Middle frontal gyrus (tissue), 1 donor: ENCODE results near the gene BPIFB3.

Source experiments
- DNase-seq: peaks from one replicate; pipeline ENCODE4 v3.0.0-alpha.2; 2015; ENCODE audit warnings: low spot score; ENCODE audit errors: extremely low spot score

The BPIFB3 gene

GRCh38 chr20:33061658-33062028 is 7.9 kb downstream of the BPIFB3 start:
- DNase-seq = no peak

DNA sequence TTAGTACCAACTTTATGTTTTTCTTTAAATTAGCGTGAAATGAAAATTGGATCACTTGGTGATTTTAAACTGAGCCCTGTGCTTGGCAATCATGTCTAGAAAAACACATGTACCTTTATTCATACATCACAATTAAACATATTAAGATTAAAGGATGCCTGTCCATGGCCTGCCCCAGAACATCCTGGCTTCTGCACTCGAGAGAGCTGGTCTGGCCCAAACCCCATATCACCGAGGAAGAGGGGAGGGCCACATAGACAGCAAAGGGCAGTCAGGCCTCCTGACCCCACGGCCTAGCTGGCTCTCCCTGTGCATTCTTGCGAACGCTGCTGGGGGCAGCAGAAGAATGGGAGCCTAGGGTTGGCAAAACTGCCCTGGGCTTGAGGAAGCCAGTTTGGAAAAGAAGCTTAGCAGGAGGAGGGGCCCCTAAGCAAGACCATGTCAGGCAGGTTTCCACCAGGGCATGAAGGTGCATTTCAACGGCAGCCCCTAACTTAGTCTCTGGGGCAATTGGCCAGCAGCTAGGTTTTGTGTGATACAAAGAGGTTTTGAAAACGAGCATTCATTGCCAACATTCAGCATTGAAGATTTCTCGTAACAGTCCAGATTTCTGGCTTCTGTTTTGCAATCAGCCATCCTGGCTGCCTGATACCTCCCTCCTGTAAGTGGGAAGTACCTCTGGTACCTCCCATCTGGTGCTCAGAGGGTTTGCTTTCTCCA is 8.6 kb downstream of the BPIFB3 start:
- no peak for DNase-seq

GRCh38 chr20:33062825-33063149 is 9.1 kb downstream of the BPIFB3 start:
- no peak for DNase-seq

- DNase-seq = no peak
Observed at GRCh38 chr20:33063271-33063670, 9.6 kb downstream of the BPIFB3 start.

DNA sequence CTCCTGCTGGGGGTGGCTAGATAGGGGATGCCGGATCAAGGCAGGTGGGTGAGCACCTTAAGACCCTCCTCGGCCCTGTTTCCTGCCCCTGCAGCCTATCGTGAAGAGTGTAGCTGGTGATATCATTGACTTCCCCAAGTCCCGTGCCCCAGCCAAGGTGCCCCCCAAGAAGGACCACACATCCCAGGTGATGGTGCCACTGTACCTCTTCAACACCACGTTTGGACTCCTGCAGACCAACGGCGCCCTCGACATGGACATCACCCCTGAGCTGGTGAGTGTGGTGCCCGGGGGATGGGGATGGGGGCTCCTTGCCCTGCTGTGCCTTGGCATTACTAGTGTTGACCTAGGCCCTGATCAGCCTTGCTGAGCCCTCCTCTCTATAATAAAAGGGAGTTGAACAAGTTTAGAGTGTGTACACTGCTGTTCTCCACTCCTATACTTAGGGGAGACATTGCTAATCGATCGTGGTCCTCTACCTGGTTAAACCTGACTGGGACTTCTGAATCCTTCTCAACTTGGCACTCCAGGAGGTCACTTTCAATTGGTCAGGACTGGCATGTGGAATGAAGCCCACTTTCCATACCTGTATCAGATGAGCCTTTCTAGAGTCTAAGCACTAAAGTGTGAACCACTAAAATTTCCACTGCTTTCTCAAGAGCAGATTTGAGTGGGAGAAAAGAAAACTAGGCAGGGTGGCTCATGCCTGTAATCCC is 11.0 kb downstream of the BPIFB3 start:
- DNase-seq = no peak

GRCh38 chr20:33065785-33066184 is 12.1 kb downstream of the BPIFB3 start:
- no peak for DNase-seq

DNA sequence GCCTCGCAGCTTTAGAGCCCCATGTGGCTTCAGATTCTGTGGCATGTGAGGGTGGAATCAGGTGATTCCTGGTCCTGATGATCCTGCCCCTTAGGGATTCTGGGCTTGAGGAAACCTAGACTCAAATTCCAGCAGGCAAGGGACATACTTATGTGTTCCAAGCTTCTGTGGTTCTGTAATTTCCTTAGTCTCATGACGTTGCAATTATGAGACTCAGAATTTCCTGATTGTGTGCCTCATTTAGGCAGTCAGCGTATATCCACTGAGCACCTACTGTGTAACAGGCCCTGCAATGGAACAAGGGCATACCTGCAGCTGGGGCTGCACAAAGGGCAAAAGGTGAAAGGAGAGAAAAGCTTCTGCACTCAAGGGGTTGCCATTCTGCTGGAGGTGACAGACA is 14.1 kb downstream of the BPIFB3 start:
- DNase-seq = no peak

DNA sequence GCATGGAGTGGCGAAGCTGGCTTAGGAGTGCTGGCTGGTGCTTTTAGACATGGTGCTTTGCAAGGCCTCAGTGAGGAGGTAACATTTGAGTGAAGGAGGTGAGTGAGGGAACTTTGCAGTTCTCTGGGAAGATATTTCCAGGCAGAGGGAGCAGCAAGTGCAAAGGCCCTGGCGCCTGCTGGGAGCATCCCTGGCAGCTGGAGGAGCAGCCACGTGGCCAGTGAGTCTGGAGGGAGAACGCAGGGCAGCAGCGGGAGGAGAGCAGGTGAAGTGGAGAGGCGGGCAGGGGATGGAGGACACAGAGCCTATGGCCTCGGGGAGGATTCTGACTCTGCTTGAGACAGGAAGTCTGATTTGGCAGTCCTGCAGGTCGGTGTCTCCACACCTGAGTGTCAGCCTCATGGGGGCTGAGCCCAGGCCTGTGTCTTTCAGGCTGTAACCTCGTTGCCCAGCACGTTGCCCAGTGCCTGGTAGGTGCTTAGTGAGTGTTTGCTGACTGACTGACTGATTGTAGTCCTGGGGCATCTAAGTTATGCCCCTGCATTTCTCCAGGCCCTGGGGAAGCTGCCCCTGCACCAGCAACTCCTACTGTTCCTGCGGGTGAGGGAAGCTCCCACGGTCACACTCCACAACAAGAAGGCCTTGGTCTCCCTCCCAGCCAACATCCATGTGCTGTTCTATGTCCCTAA is 14.7 kb downstream of the BPIFB3 start:
- no peak for DNase-seq

DNA sequence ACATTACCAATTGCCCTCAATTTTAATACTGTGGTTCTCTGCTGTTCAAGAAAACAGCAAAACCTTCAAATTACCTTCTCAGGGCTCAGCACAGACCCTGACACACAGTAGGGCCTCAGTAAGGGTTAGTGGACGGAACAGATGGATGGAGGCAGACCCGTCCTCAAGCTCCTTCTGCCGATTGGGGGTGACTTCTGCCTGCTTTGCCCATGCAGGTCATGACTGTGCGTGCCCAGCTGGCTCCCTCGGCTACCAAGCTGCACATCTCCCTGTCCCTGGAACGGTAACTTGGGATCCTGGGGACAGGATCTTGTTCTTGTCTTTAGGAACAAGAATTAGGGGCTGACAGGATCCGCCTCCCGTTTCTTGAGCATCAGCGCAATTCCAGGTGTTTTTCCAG is 16.0 kb downstream of the BPIFB3 start:
- no peak for DNase-seq

DNA sequence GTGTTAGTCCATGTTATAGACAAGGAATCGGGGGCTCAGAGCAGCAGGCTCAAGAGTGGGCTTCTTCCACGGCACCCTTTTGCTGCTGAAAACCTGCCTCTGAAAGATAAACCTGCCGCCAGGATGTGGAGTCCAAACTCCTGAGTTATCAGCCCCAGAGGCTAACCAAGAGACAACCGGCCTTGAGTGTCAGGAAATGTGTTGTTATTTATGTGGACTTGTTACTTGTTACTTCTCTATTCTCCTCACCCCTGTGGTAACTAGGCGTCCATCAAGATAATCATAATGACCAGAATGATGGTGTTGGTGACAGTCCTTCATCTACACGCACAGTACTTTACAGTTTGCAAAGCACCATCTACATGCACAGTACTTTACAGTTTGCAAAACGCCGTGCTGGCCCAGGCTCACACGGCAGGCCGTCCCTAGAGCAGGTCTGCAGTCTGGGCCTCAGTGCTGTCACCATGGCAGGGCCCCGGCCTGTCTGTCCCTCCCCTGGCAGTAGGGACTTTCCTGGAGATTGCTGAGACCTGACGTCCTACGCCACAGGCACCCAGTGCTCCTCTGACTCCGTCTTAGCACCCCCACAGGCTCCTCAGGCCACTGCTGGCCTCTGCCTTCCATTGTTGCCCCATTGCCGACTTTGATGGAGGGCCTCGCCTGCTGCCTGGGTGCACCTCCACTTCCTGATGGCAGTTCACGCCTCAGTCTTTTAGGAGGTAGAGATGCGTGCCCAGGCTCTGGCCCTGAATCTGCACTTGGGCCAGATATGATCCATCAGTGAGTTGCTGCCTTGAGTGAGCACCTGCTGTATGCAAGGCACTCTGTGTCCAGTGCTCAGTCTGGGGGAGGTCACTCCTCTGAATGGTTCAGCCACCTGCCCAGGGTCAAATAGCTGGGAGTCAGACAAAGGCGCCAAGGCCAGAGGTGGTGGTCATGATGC is 16.7 kb downstream of the BPIFB3 start:
- DNase-seq = no peak

DNA sequence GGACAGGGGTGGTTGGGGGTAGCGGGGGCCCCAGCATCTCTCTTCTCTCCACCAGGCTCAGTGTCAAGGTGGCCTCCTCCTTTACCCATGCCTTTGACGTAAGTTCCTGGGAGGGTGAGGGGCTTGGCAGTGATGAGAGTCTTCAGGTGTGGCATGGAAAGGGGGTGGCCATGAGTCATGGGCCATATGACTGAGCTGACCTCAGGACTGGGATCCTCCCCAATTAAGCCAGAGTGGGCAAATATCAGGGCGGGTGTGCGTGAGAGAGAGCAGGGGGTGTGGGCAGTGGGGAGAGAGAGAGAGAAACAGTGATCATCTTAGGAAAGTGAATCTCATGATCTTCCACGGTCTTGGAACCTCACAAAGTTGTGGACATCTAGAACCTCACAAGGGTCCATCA is 17.5 kb downstream of the BPIFB3 start:
- DNase-seq = no peak

GRCh38 chr20:33072362-33072761 is 18.7 kb downstream of the BPIFB3 start:
- DNase-seq = no peak

DNA sequence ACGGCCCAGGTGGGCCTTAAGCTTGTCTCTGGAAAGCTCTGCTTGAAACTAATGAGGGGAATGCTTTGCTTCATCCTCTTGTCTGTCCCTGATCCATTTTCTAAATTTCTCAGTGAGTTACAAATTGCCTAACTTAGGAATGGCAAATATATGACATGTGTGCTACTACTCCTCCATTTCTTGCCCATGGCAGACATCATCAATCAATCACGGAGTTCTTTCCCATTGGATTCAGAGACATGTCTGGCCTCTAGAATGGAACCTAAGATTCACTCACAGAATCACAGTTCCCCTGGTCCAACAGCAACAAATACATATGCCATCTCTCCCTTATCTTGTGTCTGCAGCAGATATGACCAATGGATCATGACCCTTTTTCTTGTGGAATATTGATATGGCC is 19.1 kb downstream of the BPIFB3 start:
- DNase-seq = no peak

DNA sequence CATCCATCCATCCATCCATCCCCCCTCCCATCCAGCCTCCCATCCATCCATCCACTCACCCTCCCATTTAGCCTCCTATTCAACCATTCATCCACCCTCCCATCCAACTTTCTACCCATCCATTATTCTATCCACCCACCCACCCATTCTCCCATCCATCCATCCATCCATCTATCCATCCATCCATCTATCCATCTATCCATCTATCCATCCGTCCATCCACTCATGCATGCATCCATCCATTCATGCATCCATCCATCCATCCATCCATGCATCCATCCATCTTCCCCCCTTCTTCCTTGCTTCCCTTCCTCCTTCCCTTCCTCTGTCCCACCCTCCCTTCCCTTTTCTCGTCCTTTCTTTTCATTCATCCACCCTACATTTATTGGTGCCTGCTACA is 21.0 kb downstream of the BPIFB3 start:
- no peak for DNase-seq

DNA sequence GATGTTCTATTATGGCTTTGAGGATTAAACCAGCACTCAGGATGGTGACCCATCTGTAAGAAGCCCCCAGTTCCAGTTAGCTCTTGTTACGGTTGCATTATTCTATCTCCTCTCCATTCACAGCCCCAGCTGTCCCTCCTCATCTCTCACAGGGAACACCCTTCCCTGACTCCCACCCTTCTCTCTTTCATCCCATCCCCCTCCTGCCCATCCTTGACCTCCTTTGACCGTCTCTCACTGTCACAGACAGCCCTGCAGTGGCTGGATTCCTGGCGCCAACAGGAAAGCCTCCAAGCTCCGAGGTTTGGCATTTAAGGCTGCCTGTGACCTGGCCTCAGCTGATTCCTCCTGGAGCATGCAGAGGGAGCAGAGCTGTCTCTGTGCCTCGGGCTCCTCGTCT is 21.6 kb downstream of the BPIFB3 start:
- DNase-seq = no peak

DNA sequence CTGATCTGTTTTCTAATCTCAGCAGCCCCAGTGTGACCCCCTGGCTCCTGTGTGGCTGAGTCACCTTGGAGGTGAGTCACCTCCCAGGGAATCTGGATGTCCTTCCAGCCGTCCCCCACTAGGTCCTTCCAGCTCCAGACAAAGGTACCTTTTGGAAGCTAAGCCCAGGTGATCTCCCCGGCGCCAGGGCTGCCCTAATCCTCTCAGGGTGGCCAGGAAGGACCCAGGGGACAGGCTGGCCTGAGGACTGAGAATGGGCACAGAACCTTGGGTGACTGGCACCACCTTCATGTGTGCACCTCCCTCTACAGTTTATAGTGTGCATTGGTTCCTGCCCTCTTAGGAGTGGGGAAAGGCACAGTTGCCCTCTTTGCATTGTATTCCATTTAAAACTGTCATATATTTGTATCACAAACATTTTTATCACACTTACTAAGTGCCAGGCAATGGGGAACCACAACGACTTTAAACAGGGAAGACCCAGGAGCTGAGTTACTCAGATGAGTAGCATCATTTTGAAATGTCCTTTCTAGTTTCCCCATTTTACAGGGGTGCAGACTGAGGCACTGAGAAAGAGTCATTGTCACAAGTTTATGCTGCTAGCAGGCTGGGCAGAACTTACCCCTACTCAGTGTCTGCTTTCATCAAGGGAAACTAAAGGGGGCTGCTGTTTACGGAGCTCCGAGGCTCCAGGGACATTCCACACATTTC is 23.1 kb downstream of the BPIFB3 start:
- no peak for DNase-seq

GRCh38 chr20:33079259-33079658 is 25.6 kb downstream of the BPIFB3 start, which contains the start of gene BPIFB4:
Gene BPIFB4, plus strand, starts transcription at chr20:33079643. Its CDS starts 1,884 bp downstream, at chr20:33081527.
- no peak for DNase-seq

DNA sequence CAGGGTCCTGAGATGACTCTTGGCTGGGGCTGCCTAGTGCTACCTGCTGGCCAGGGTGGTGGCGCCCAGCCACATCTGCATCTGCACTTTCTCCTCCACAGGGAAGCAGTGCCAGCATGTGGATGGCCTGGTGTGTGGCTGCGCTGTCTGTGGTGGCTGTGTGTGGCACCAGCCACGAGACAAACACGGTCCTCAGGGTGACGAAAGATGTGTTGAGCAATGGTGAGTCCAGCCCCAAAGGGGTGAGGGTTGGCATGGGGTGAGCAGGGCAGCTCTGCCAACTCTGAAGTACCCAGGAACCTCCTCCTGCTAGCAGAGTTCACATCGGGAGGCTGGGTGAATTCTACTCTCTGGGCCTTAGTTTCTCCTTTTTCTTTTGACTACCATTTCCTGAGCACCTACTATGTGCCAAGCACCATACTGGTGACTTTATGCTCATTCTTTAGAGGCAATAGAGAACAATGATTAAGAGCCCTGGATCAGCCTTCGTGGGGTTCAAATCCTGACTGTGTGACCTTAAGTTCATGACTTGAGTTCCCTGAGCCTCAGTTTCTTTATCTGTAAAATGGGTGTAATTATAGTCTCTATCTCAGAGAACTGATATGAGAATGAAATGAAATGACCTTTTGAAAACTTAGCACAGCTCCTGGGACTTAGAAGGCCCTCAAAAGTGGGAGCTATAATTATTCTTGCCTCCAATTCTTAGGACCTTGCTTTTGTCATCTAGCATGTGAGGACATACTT is 27.9 kb downstream of the BPIFB3 start:
- no peak for DNase-seq

DNA sequence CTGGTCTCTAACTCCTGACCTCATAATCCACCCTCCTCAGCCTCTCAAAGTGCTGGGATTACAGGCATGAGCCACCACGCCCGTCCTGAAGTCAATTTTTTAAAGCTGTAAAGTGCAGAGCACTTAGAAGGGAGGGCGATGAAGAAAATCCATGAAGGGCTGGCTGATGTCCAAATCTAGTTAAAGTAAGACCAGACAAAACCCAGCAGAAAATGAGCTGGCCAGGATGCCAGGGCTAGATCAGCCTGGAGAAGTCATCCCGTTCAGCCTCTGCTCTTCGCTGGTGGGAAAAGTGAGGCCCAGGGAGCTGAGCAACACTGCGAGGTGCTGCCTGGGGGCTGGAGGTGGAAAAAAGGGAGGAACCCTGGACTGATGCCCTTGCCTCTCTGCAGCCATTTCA is 28.8 kb downstream of the BPIFB3 start:
- DNase-seq = no peak
